Measurements from ENCODE around the gene XRCC6.

DNA sequence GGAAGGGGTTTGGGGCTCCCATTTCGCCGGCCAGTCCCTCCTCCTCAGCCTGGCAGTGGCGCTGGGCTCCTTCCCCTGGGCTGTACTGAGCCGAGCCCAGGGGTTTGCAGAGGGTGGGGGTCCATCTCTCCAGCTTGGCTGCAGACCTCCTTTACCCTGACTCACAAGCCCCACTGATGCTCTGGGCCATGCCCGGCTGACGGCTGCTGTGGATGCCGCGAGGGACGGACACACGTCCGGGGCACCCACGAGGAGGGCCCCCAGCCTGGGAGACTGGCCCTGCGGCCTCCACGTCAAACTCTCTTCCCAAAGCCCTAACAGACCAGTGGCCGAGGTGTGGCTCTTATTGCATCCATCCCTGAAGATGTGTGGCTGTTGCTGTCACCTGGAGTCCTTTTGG lies 45.6 kb upstream of the XRCC6 start:
- TF ChIP-seq, protein P1, sequence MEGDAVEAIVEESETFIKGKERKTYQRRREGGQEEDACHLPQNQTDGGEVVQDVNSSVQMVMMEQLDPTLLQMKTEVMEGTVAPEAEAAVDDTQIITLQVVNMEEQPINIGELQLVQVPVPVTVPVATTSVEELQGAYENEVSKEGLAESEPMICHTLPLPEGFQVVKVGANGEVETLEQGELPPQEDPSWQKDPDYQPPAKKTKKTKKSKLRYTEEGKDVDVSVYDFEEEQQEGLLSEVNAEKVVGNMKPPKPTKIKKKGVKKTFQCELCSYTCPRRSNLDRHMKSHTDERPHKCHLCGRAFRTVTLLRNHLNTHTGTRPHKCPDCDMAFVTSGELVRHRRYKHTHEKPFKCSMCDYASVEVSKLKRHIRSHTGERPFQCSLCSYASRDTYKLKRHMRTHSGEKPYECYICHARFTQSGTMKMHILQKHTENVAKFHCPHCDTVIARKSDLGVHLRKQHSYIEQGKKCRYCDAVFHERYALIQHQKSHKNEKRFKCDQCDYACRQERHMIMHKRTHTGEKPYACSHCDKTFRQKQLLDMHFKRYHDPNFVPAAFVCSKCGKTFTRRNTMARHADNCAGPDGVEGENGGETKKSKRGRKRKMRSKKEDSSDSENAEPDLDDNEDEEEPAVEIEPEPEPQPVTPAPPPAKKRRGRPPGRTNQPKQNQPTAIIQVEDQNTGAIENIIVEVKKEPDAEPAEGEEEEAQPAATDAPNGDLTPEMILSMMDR (optimal IDR thresholded peaks at IDR 0.05 in 1 of 3, IDR thresholded peaks at IDR 0.05 in 1 of 3, conservative IDR thresholded peaks at IDR 0.05 in 1 of 3; ENCODE audit: extremely low read depth in 1 of 3, insufficient read depth in 2 of 3, low read length in 3 of 3), result no peak
- TF ChIP-seq EZH2 (IDR thresholded peaks at IDR 0.05; ENCODE audit: low read length), result no peak

Data from keratinocyte (primary cell).